ENCODE results near the gene FBXO28.

DNA sequence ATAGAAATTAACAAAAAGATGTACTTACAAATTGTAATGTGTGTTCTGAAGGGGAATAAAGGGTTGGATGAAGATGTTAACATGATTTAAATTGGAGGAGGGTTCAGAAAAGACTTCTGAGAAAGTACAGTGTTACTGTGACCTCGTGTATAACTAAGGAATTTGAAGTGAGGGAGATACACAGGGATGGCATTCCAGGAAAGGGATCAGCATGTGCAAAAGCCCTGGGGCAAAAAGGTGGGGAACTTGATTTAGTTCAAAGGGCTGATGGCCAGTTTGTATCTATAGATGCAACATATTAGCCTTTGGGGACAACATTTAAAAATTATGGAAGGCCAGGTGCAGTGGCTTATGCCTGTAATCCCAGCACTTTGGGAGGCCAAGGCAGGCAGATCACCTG lies 35.8 kb downstream of the FBXO28 start:
- TF ChIP-seq, protein P1, sequence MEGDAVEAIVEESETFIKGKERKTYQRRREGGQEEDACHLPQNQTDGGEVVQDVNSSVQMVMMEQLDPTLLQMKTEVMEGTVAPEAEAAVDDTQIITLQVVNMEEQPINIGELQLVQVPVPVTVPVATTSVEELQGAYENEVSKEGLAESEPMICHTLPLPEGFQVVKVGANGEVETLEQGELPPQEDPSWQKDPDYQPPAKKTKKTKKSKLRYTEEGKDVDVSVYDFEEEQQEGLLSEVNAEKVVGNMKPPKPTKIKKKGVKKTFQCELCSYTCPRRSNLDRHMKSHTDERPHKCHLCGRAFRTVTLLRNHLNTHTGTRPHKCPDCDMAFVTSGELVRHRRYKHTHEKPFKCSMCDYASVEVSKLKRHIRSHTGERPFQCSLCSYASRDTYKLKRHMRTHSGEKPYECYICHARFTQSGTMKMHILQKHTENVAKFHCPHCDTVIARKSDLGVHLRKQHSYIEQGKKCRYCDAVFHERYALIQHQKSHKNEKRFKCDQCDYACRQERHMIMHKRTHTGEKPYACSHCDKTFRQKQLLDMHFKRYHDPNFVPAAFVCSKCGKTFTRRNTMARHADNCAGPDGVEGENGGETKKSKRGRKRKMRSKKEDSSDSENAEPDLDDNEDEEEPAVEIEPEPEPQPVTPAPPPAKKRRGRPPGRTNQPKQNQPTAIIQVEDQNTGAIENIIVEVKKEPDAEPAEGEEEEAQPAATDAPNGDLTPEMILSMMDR (IDR thresholded peaks at IDR 0.05; ENCODE audit: poor library complexity), result no peak
- TF ChIP-seq EZH2phosphoT487 (IDR thresholded peaks at IDR 0.05; ENCODE audit: low read depth, severe bottlenecking, unreplicated experiment), result no peak
- no peak for TF ChIP-seq EZH2 (IDR thresholded peaks at IDR 0.05; ENCODE audit: borderline replicate concordance)

Data from hepatocyte (in vitro differentiated cells).